HG03342 (cell line): Measurements from ENCODE around the gene GPR6.

Experiments used
- ATAC-seq: cut with Tn5 transposase; IDR thresholded peaks from one replicate; pipeline ENCODE4 v1.9.1; 2021; ENCODE audit warnings: mild to moderate bottlenecking, moderate library complexity; ENCODE audit not compliant: unreplicated experiment

The GPR6 gene

GRCh38 chr6:109978174-109979032, at the start of gene GPR6:
Gene GPR6 (plus strand): TSS chr6:109978311. CDS start chr6:109979113, 802 bp downstream.
- ATAC-seq = no peak

GRCh38 chr6:109934293-109934692, 43.8 kb upstream of the GPR6 start:
- ATAC-seq = no peak

- no peak for ATAC-seq
Observed at GRCh38 chr6:109939654-109940053, 38.5 kb upstream of the GPR6 start.

GRCh38 chr6:109944448-109944847, 33.7 kb upstream of the GPR6 start:
- no peak for ATAC-seq

- ATAC-seq = no peak
Observed at GRCh38 chr6:109945091-109945490, 33.0 kb upstream of the GPR6 start.

- ATAC-seq = no peak
Observed at GRCh38 chr6:109946979-109947378, 31.1 kb upstream of the GPR6 start.

DNA sequence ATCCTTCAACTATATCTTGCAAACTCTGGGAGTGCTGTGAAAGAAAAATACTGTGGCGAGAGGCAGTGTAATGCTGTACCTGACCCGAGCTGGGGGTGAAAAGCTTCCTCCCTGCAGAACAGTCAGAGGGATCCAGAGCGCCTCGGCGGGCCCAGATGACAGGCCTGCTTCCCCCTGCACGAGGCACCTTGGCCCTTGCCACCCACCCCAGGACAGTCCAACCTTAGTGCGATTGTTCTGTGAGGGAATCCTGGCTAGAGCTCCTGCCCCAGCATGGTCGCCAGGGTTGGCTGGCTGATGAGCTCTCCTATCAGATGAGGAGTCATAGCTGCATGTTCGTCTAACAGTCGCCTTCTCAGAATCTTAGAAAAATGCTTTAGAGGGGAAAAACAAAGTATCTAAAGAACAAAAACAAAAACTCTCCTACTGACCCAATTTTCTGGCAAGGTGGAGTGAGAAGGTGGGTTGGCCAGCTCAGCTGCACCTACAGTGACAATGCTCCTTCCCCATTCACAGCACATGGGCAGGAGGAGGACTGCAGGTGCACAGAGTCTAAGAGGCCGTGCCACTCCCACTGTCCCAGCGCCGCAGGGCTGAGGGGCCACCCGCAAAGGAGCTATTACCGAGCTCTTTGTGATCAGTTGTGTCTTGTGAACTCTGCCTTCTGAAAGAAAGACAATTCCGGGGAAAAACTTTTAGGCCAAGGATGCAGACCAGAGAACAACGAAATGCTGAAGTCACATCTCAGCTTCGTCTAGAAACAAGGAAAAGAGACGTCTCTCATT, 28.6 kb upstream of the GPR6 start:
- ATAC-seq = no peak

DNA sequence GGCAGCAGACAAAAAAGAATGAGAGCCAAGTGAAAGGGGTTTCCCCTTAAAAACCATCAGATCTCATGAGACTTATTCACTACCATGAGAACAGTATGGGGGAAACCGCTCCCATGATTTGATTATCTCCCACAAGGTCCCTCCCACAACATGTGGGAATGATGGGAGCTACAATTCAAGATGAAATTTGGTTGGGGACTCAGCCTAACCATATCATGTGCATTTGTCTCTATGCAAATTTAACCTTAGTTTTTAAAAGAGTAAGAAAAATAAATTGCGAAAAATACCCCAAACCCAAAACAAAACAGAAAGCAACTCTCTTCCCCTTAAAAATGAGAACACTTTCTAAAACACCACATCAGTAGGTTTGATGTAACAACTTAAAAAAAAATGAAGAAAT, 22.6 kb upstream of the GPR6 start:
- no peak for ATAC-seq

GRCh38 chr6:109958626-109959025, 19.5 kb upstream of the GPR6 start:
- no peak for ATAC-seq

- no peak for ATAC-seq
Observed at GRCh38 chr6:109961611-109962041, 16.5 kb upstream of the GPR6 start.

- no peak for ATAC-seq
Observed at GRCh38 chr6:109962271-109962670, 15.8 kb upstream of the GPR6 start.

DNA sequence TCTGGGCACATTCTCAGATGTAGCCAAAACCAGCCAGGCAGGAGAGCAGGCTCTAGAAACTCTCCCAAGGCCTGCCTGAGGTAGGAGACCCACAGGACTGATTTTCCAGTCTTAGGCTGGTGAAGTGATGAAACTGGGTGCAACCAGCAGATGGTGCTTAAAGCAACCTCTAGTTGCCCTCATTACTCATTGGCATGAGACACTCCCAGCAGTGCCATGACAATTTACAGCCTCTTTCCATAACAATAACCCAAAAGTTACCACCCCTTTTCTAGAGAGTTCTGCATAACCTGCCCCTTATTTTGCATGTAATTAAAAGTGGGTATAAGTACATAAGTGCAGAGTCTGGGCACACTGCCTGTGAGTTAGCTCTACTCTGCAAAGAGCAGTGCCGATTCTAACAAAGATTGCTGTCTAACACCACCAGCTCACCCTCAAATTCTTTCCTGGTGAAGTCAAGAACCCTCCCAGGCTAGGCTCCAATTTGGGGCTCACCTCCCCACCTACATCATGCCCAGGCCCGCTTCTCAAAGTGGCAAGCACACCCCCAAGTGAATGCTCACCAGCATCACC, 14.4 kb upstream of the GPR6 start:
- ATAC-seq = no peak

DNA sequence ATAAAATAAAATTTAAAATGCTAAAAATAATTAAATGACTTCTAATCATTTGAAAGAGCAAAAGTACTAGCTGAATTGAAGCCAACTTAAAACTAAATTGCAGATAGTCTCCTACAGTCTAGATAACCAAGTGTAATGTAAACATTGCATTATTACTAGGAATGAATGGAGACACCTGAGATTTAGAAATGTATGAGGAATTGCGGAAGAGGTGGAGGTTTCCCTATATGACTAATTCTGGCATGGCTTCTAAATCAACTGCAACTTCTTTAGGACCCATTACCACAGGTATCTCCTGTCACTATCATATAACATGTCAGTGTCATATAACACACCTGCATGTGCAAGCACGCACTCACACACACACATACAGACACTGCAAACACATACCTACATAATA, 13.2 kb upstream of the GPR6 start:
- no peak for ATAC-seq

DNA sequence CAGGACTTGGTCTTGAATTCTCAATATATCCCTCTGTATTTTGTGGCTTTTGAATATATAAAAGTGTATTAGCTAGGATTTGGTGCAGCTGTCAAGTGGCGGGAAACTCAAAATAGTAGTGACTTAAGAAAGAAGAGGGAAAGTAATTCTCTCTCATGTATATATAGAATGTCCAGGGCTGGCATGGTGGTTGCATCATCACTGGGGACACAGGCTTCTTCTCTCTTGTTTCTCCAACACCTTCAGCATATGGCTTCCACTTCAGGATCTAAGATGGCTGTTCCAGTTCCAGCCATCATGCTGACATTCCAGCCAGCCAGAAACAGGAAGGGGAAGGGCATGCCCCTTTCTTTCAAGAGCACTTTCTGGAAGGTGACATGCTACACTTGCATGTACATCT, 11.8 kb upstream of the GPR6 start:
- ATAC-seq = no peak

GRCh38 chr6:109977791-109978173, 329 bp upstream of the GPR6 start:
- ATAC-seq = no peak

DNA sequence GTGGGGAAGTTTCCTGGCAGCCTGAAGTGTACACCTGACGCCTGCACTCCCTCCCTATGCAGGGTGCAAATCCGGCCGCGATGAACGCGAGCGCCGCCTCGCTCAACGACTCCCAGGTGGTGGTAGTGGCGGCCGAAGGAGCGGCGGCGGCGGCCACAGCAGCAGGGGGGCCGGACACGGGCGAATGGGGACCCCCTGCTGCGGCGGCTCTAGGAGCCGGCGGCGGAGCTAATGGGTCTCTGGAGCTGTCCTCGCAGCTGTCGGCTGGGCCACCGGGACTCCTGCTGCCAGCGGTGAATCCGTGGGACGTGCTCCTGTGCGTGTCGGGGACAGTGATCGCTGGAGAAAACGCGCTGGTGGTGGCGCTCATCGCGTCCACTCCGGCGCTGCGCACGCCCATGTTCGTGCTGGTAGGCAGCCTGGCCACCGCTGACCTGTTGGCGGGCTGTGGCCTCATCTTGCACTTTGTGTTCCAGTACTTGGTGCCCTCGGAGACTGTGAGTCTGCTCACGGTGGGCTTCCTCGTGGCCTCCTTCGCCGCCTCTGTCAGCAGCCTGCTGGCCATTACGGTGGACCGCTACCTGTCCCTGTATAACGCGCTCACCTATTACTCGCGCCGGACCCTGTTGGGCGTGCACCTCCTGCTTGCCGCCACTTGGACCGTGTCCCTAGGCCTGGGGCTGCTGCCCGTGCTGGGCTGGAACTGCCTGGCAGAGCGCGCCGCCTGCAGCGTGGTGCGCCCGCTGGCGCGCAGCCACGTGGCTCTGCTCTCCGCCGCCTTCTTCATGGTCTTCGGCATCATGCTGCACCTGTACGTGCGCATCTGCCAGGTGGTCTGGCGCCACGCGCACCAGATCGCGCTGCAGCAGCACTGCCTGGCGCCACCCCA, 1.2 kb downstream of the GPR6 start:
- ATAC-seq = no peak

DNA sequence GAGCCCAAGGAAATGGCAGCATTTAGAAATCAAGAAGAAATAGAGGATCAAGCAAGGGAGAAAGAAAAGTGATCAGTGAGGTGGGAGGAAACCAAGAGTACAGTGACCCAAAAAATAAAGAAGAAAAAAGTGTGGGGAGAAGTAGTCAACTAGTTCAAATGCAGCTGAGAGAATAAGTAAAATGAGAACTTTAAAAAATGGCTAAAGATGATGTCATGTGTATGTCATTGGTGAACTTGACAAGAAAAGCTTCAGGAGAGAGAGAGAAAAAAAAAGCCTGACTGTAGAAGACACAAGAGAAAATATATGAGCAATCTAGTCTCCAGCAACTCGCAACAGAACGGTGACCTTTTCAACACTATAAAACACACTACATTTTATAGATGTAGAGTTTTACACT, 6.3 kb downstream of the GPR6 start:
- ATAC-seq = no peak

- ATAC-seq = no peak
Observed at GRCh38 chr6:109987196-109987595, 9.1 kb downstream of the GPR6 start.

GRCh38 chr6:109991201-109992101, 13.3 kb downstream of the GPR6 start:
- no peak for ATAC-seq
